ENCODE measurements around the gene BCR. TPM values are rescaled to one million over a fixed set of nuclear protein-coding genes. Genes with fewer than 3 reads are reported as not detected.

BCR gene
- total RNA-seq, 1 donor: 28.6 TPM

GRCh38 chr22:23289851-23290724 lies 109.8 kb downstream of the BCR start:
- Histone ChIP-seq H3K27ac (ENCODE audit: low read depth, low read length) (no peak overlapping the region), H3K79me2 (ENCODE audit: insufficient read depth, low read length) (no peaks in the 10 kb centered on the region), H4K20me1 (ENCODE audit: insufficient read depth, low read length) (peaks cover 3% of the 10 kb centered on the region), H3K4me2 (ENCODE audit: insufficient read depth, low read length) (no peak overlapping the region), H3K27me3 (ENCODE audit: insufficient read depth, low read length) (no peaks in the 10 kb centered on the region), H2AFZ (ENCODE audit: low read length) (no peak overlapping the region), H3K36me3 (ENCODE audit: insufficient read depth, low read length) (peaks cover 24% of the 10 kb centered on the region), H3K9me3 (ENCODE audit: low read depth, low read length) (no peaks in the 10 kb centered on the region), H3K4me3 (ENCODE audit: insufficient read depth, low read length) (no peak overlapping the region), H3K4me1 (ENCODE audit: insufficient read depth, low read length) (no peaks in the 10 kb centered on the region)
- peak; percentile 94 for DNase-seq (ENCODE audit: insufficient read length, low spot score, missing footprints)
- peak; percentile 79 for TF ChIP-seq CTCF (IDR thresholded peaks at IDR 0.05; ENCODE audit: extremely low read depth, low read depth, low read length)

DNA sequence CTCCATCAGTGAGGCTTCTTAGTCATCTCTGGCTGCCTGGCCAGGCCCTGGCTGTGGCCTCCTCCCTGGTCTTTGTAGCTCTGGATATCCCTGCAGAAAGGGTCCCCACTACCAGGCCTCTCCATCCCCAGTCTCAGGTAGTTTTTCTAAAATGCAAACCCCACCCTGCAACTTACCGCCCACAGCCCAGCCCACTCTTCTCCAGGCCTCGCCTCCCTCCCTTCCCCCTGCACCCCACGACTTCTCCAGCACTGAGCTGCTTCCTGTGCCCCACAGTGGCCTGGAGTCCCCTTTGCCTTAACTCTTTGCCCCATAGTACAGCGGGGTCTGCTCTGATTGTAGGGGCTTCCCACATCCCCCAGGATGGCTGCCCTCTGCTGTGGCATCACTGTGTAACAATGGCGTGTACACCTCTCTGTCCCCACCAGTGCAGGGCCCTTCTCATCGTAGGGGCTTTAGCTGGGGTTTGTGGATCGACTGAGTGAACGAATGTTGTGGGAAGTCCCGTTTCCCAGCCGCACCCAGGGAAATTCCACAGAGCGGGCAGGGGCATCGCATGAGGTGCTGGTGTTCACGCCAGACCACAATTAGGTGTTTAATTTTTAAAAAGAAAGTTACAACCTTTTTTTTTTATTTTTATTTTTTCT lies 111.6 kb downstream of the BCR start:
- no peak overlapping the region for H3K4me3 ChIP-seq (ENCODE audit: insufficient read depth, low read length)
- no peak overlapping the region for H3K4me2 ChIP-seq (ENCODE audit: insufficient read depth, low read length)
- H3K36me3 ChIP-seq (ENCODE audit: insufficient read depth, low read length): peaks cover 39% of the 10 kb centered on the region
- TF ChIP-seq CTCF (IDR thresholded peaks at IDR 0.05; ENCODE audit: extremely low read depth, low read depth, low read length): no peak
- no peaks in the 10 kb centered on the region for H3K79me2 ChIP-seq (ENCODE audit: insufficient read depth, low read length)
- no peak overlapping the region for H3K27ac ChIP-seq (ENCODE audit: low read depth, low read length)
- peak; percentile 52 for DNase-seq (ENCODE audit: insufficient read length, low spot score, missing footprints)
- H3K4me1 ChIP-seq (ENCODE audit: insufficient read depth, low read length): no peaks in the 10 kb centered on the region
- H2AFZ ChIP-seq (ENCODE audit: low read length): no peak overlapping the region
- H3K9me3 ChIP-seq (ENCODE audit: low read depth, low read length): no peaks in the 10 kb centered on the region
- H3K27me3 ChIP-seq (ENCODE audit: insufficient read depth, low read length): no peaks in the 10 kb centered on the region
- no peaks in the 10 kb centered on the region for H4K20me1 ChIP-seq (ENCODE audit: insufficient read depth, low read length)

GRCh38 chr22:23292453-23293350 lies 112.4 kb downstream of the BCR start:
- Histone ChIP-seq H4K20me1 (ENCODE audit: insufficient read depth, low read length) (peaks cover under 1% of the 10 kb centered on the region), H2AFZ (ENCODE audit: low read length) (no peak overlapping the region), H3K4me3 (ENCODE audit: insufficient read depth, low read length) (no peak overlapping the region), H3K9me3 (ENCODE audit: low read depth, low read length) (no peaks in the 10 kb centered on the region), H3K4me2 (ENCODE audit: insufficient read depth, low read length) (no peak overlapping the region), H3K36me3 (ENCODE audit: insufficient read depth, low read length) (peaks cover 39% of the 10 kb centered on the region), H3K27ac (ENCODE audit: low read depth, low read length) (no peak overlapping the region), H3K27me3 (ENCODE audit: insufficient read depth, low read length) (no peaks in the 10 kb centered on the region), H3K4me1 (ENCODE audit: insufficient read depth, low read length) (no peaks in the 10 kb centered on the region), H3K79me2 (ENCODE audit: insufficient read depth, low read length) (no peaks in the 10 kb centered on the region)
- peak; percentile 64 for DNase-seq (ENCODE audit: insufficient read length, low spot score, missing footprints)
- TF ChIP-seq CTCF (IDR thresholded peaks at IDR 0.05; ENCODE audit: extremely low read depth, low read depth, low read length): no peak

Measured in osteoblast (primary cell).